Measurements from ENCODE around the gene PDZD2.

The PDZD2 gene

DNA sequence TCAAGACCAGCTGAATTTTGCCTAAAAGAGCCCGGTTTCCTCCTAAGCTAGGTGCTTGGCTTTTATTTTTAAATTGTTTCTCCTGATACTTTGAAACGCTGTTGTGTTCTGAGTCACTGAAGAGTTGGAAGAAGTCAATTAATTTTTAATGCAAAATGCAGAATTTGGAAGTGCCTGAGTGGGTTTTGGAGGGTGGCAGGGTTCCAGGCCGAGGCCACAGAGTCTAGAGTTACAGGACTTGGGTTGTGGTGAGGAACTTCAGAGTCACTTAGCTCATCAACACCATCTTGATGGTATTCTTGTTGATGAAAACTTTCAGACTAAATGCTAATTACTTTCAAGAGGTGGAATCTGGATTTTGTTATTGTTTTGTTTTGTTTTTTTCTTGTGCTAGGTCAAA is 130.6 kb downstream of the PDZD2 start:
- Histone ChIP-seq H3K36me3 (ENCODE audit: control insufficient read depth in 1 of 2, insufficient read depth in 2 of 2, low read length in 2 of 2) (no peaks in the 10 kb centered on the region), H3K4me3 (ENCODE audit: low read depth, low read length) (no peak overlapping the region), H3K14ac (ENCODE audit: low read length) (no peak overlapping the region), H4K12ac (ENCODE audit: low read depth, low read length) (no peak overlapping the region), H3K18ac (ENCODE audit: low read length) (no peak overlapping the region), H3K9ac (ENCODE audit: low read length) (no peak overlapping the region), H2BK12ac (ENCODE audit: low read length) (no peak overlapping the region), H4K91ac (ENCODE audit: low read depth, low read length) (no peak overlapping the region), H2BK5ac (ENCODE audit: low read depth, low read length, poor library complexity) (no peak overlapping the region), H2AK5ac (ENCODE audit: low read length) (no peak overlapping the region), H3K23ac (ENCODE audit: low read length) (no peak overlapping the region), H3K4me2 (ENCODE audit: low read length) (no peak overlapping the region), H2AFZ (ENCODE audit: insufficient read depth, low read length, poor library complexity) (no peak overlapping the region), H2BK120ac (ENCODE audit: insufficient read depth, low read length, poor library complexity) (no peak overlapping the region), H3K4ac (ENCODE audit: low read depth, low read length) (no peak overlapping the region), H4K8ac (ENCODE audit: low read depth, low read length) (no peak overlapping the region), H3K27ac (ENCODE audit: low read depth, low read length) (no peak overlapping the region), H3K79me2 (ENCODE audit: control insufficient read depth, insufficient read depth, low read length, poor library complexity) (no peaks in the 10 kb centered on the region), H3K9me3 (ENCODE audit: insufficient read depth, low read depth, low read length) (no peaks in the 10 kb centered on the region), H3K27me3 (ENCODE audit: insufficient read depth, low read length) (no peaks in the 10 kb centered on the region), H3K79me1 (ENCODE audit: low read length) (no peaks in the 10 kb centered on the region), H3K4me1 (ENCODE audit: control insufficient read depth in 1 of 2, insufficient read depth in 2 of 2, low read length in 2 of 2) (no peaks in the 10 kb centered on the region)
- DNase-seq: no peak
- WGBS (ENCODE audit: extremely low coverage, insufficient coverage, insufficient read length): no CpG with 5 or more reads among the region's 3 CpGs

DNA sequence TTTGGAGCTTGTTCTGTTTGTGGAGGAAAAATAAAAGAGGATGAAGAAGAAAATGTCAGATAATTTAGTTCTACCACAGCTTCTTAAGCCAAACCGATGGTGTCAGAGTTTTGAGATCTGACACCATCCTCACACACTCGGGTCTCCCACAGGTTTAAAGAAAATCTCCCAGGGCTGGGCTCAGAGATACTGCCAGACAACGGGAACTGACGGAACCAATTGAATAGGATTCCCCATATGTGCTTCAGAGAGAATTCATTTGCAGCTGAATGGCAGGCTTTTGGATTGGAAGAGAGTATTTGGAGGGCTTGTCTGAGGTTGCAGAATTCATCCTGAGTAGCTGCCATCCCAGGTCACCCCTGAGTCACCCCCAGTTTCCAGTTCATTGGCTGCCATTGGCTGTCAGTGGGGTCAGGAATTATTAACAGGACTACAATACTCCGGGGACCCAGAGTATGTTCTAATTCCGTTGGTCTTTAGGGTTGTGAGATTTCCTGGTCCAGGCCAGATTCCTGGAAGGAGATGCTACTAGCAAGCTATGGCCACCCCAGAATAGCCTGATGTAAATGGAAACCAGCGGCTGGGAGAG is 131.3 kb downstream of the PDZD2 start:
- Histone ChIP-seq H2BK120ac (ENCODE audit: insufficient read depth, low read length, poor library complexity) (no peak overlapping the region), H3K79me1 (ENCODE audit: low read length) (no peaks in the 10 kb centered on the region), H3K23ac (ENCODE audit: low read length) (no peak overlapping the region), H4K91ac (ENCODE audit: low read depth, low read length) (no peak overlapping the region), H3K9ac (ENCODE audit: low read length) (no peak overlapping the region), H3K36me3 (ENCODE audit: control insufficient read depth in 1 of 2, insufficient read depth in 2 of 2, low read length in 2 of 2) (no peaks in the 10 kb centered on the region), H3K4me1 (ENCODE audit: control insufficient read depth in 1 of 2, insufficient read depth in 2 of 2, low read length in 2 of 2) (no peaks in the 10 kb centered on the region), H4K8ac (ENCODE audit: low read depth, low read length) (no peak overlapping the region), H3K4me2 (ENCODE audit: low read length) (no peak overlapping the region), H3K14ac (ENCODE audit: low read length) (no peak overlapping the region), H4K12ac (ENCODE audit: low read depth, low read length) (no peak overlapping the region), H2BK5ac (ENCODE audit: low read depth, low read length, poor library complexity) (no peak overlapping the region), H3K4ac (ENCODE audit: low read depth, low read length) (no peak overlapping the region), H3K9me3 (ENCODE audit: insufficient read depth, low read depth, low read length) (no peaks in the 10 kb centered on the region), H3K27ac (ENCODE audit: low read depth, low read length) (no peak overlapping the region), H2BK12ac (ENCODE audit: low read length) (no peak overlapping the region), H3K27me3 (ENCODE audit: insufficient read depth, low read length) (no peaks in the 10 kb centered on the region), H2AK5ac (ENCODE audit: low read length) (no peak overlapping the region), H3K4me3 (ENCODE audit: low read depth, low read length) (no peak overlapping the region), H3K18ac (ENCODE audit: low read length) (no peak overlapping the region), H3K79me2 (ENCODE audit: control insufficient read depth, insufficient read depth, low read length, poor library complexity) (no peaks in the 10 kb centered on the region), H2AFZ (ENCODE audit: insufficient read depth, low read length, poor library complexity) (no peak overlapping the region)
- no peak for DNase-seq
- WGBS (ENCODE audit: extremely low coverage, insufficient coverage, insufficient read length): no CpG with 5 or more reads among the region's 7 CpGs

DNA sequence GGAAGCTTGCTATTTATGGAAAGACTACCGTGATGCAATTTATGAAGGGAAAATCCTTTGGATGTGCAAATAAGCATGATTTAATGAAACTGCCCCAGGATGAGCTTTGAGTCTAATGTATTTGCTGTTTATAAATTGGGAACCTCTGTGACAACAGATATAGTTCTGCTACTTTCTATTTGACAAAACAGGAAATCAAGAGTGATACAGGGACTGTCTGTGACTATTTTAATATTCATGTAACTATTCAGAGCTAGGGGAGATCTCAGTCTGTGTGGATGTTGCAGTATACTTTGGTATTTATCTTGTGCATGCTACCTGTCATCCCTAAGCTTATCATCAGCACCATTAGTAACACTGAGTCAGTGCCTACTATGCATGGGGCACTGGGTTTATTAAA is 132.1 kb downstream of the PDZD2 start:
- H3K4me2 ChIP-seq (ENCODE audit: low read length): no peak overlapping the region
- no peak overlapping the region for H3K23ac ChIP-seq (ENCODE audit: low read length)
- no peak overlapping the region for H3K18ac ChIP-seq (ENCODE audit: low read length)
- no peak overlapping the region for H2BK120ac ChIP-seq (ENCODE audit: insufficient read depth, low read length, poor library complexity)
- H3K4ac ChIP-seq (ENCODE audit: low read depth, low read length): no peak overlapping the region
- WGBS (ENCODE audit: extremely low coverage, insufficient coverage, insufficient read length): no CpG with 5 or more reads among the region's 1 CpG
- no peak overlapping the region for H3K9ac ChIP-seq (ENCODE audit: low read length)
- no peaks in the 10 kb centered on the region for H3K79me2 ChIP-seq (ENCODE audit: control insufficient read depth, insufficient read depth, low read length, poor library complexity)
- H4K91ac ChIP-seq (ENCODE audit: low read depth, low read length): no peak overlapping the region
- no peak overlapping the region for H2AK5ac ChIP-seq (ENCODE audit: low read length)
- H4K8ac ChIP-seq (ENCODE audit: low read depth, low read length): no peak overlapping the region
- no peaks in the 10 kb centered on the region for H3K36me3 ChIP-seq (ENCODE audit: control insufficient read depth in 1 of 2, insufficient read depth in 2 of 2, low read length in 2 of 2)
- no peak overlapping the region for H4K12ac ChIP-seq (ENCODE audit: low read depth, low read length)
- H3K79me1 ChIP-seq (ENCODE audit: low read length): no peaks in the 10 kb centered on the region
- H3K14ac ChIP-seq (ENCODE audit: low read length): no peak overlapping the region
- H2BK5ac ChIP-seq (ENCODE audit: low read depth, low read length, poor library complexity): no peak overlapping the region
- H2BK12ac ChIP-seq (ENCODE audit: low read length): no peak overlapping the region
- DNase-seq: no peak
- no peaks in the 10 kb centered on the region for H3K4me1 ChIP-seq (ENCODE audit: control insufficient read depth in 1 of 2, insufficient read depth in 2 of 2, low read length in 2 of 2)
- H2AFZ ChIP-seq (ENCODE audit: insufficient read depth, low read length, poor library complexity): no peak overlapping the region
- no peak overlapping the region for H3K4me3 ChIP-seq (ENCODE audit: low read depth, low read length)
- H3K27ac ChIP-seq (ENCODE audit: low read depth, low read length): no peak overlapping the region
- peaks cover under 1% of the 10 kb centered on the region for H3K9me3 ChIP-seq (ENCODE audit: insufficient read depth, low read depth, low read length)
- H3K27me3 ChIP-seq (ENCODE audit: insufficient read depth, low read length): no peaks in the 10 kb centered on the region

DNA sequence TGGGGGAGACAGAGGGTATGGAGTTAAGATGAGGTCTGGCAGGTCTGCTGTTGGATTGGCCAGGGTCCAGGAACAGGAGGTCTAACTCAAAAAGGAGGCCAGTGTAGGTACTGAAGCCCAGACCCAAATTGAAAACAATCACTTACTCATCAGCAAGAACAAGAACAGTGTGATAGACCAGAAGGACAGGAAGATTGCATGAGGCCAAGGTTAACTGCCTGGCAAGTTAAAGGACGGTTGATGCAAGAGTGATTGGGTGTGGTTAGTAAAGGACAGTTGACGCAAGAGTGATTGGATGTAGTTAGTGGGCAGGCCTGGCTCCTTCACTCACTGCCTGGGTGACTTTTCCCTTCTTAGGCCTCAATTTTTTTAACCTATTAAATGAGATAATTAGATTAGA is 132.6 kb downstream of the PDZD2 start:
- no peak overlapping the region for H4K8ac ChIP-seq (ENCODE audit: low read depth, low read length)
- H3K4ac ChIP-seq (ENCODE audit: low read depth, low read length): no peak overlapping the region
- no peak for DNase-seq
- no peak overlapping the region for H2BK120ac ChIP-seq (ENCODE audit: insufficient read depth, low read length, poor library complexity)
- H3K18ac ChIP-seq (ENCODE audit: low read length): no peak overlapping the region
- no peak overlapping the region for H3K27ac ChIP-seq (ENCODE audit: low read depth, low read length)
- no peak overlapping the region for H3K4me3 ChIP-seq (ENCODE audit: low read depth, low read length)
- H2BK12ac ChIP-seq (ENCODE audit: low read length): no peak overlapping the region
- no peak overlapping the region for H3K4me2 ChIP-seq (ENCODE audit: low read length)
- no peaks in the 10 kb centered on the region for H3K27me3 ChIP-seq (ENCODE audit: insufficient read depth, low read length)
- no peak overlapping the region for H2BK5ac ChIP-seq (ENCODE audit: low read depth, low read length, poor library complexity)
- no peak overlapping the region for H4K91ac ChIP-seq (ENCODE audit: low read depth, low read length)
- peaks cover 3% of the 10 kb centered on the region for H3K9me3 ChIP-seq (ENCODE audit: insufficient read depth, low read depth, low read length)
- H3K36me3 ChIP-seq (ENCODE audit: control insufficient read depth in 1 of 2, insufficient read depth in 2 of 2, low read length in 2 of 2): no peaks in the 10 kb centered on the region
- WGBS (ENCODE audit: extremely low coverage, insufficient coverage, insufficient read length): no CpG with 5 or more reads among the region's 2 CpGs
- H3K23ac ChIP-seq (ENCODE audit: low read length): no peak overlapping the region
- H4K12ac ChIP-seq (ENCODE audit: low read depth, low read length): no peak overlapping the region
- no peaks in the 10 kb centered on the region for H3K4me1 ChIP-seq (ENCODE audit: control insufficient read depth in 1 of 2, insufficient read depth in 2 of 2, low read length in 2 of 2)
- H3K14ac ChIP-seq (ENCODE audit: low read length): no peak overlapping the region
- H3K9ac ChIP-seq (ENCODE audit: low read length): no peak overlapping the region
- H3K79me1 ChIP-seq (ENCODE audit: low read length): no peaks in the 10 kb centered on the region
- no peak overlapping the region for H2AFZ ChIP-seq (ENCODE audit: insufficient read depth, low read length, poor library complexity)
- H2AK5ac ChIP-seq (ENCODE audit: low read length): no peak overlapping the region
- no peaks in the 10 kb centered on the region for H3K79me2 ChIP-seq (ENCODE audit: control insufficient read depth, insufficient read depth, low read length, poor library complexity)
